ENCODE data around the gene SHROOM2. TPM values are rescaled to one million over a fixed set of nuclear protein-coding genes. Genes with fewer than 3 reads are reported as not detected.

SHROOM2 gene
- total and polyA plus RNA-seq, 10 donors = 0.21 to 3.7 (median 1.6) TPM

DNA sequence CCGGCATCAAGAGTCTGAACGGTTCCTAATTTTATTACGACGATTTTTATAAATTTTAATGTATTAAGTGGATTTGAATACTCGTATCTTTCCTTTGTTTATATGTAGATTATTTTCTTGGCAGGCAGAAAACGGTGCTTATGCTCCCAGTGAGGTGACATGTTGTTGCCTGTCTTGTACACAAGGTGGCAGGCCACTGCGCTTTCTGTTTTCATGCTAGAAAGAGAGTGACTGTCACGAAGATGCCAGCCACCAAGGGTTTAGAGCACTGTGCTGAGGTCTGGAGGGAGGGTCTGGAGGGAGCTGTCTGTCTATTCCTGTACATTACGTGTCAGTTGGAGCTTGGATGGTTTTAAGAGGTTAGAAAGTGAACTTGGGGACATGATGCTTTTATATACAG lies 87.7 kb downstream of the SHROOM2 start:
- Histone ChIP-seq H3K36me3 (no peaks in the 10 kb centered on the region), H3K27me3 (replicated peaks in 1 of 7) (peaks cover 0 to 12% (median 0%) of the 10 kb centered on the region in 7 donors), H3K9me3 (no peaks in the 10 kb centered on the region), H3K27ac (no peak overlapping the region), H3K4me3 (no peak overlapping the region), H3K4me1 (no peaks in the 10 kb centered on the region)
- intact Hi-C loops (cut with DNase I; ENCODE audit: low total_unique reads) = no loop called here
- WGBS, 5 donors = 43 to 62% (median 57%) methylated on average over 9 of the region's 9 CpGs
- DNase-seq = no peak
- TF ChIP-seq POLR2AphosphoS5 (IDR thresholded peaks at IDR 0.05) (no peak), CTCF (IDR thresholded peaks at IDR 0.05 in 8 of 11, conservative IDR thresholded peaks at IDR 0.05 in 3 of 11) (peak; percentile 20 to 70 (median 54))

DNA sequence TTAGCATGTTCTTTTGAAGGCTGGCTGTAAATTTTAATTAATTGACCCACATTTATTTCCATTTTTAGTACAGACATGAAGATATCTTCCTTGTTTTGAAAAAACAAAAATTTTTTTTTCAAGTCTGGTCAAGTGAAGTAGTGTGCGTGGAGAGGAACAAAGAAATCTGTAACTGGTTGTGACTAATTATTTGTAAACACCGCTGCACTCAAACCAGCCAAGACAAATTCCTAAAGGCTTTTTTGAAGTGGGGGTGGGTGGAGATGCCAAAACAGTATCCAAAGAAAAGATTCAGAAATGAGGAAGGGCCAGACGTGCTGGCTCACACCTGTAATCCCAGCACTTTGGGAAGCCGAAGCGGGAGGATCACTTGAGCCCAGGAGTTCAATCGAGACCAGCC lies 88.3 kb downstream of the SHROOM2 start:
- H3K9me3 ChIP-seq = no peaks in the 10 kb centered on the region
- peaks cover 0 to 12% (median 0%) of the 10 kb centered on the region in 7 donors for H3K27me3 ChIP-seq (replicated peaks in 1 of 7)
- intact Hi-C loops (cut with DNase I; ENCODE audit: low total_unique reads) = no loop called here
- no peak overlapping the region for H3K27ac ChIP-seq
- TF ChIP-seq POLR2AphosphoS5 (IDR thresholded peaks at IDR 0.05) = no peak
- no peak for TF ChIP-seq POLR2A (IDR thresholded peaks at IDR 0.05)
- no peak for TF ChIP-seq CTCF (IDR thresholded peaks at IDR 0.05 in 8 of 11, conservative IDR thresholded peaks at IDR 0.05 in 3 of 11)
- DNase-seq = no peak
- no peaks in the 10 kb centered on the region for H3K4me1 ChIP-seq
- no peak overlapping the region for H3K4me3 ChIP-seq
- WGBS, 5 donors = 62 to 91% (median 82%) methylated on average over 6 of the region's 6 CpGs
- H3K36me3 ChIP-seq = no peaks in the 10 kb centered on the region

DNA sequence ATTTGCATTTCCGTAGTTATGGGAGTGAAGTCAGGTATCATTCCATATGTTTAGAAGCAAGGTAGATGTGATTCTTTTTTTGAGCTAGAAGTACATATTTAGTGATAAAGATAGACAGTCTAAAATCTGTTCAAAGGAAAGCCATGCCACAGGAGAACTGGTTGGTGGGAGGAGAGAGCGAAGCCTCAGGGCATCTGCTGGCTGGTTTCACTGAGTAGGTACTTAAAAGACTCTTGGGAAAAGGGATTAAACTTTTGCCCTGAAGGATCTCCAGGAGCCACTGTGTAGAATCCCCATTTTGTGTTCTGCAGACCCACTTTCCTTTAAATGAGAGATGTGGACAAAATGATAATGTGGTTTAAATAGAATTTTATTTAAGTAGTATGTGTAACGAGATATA lies 89.6 kb downstream of the SHROOM2 start:
- Histone ChIP-seq H3K27me3 (replicated peaks in 1 of 7) (peaks cover 0 to 9% (median 0%) of the 10 kb centered on the region in 7 donors), H3K27ac (no peak overlapping the region), H3K9me3 (no peaks in the 10 kb centered on the region), H3K36me3 (no peaks in the 10 kb centered on the region), H3K4me1 (no peaks in the 10 kb centered on the region), H3K4me3 (no peak overlapping the region)
- DNase-seq = no peak
- WGBS, 5 donors = 56 to 77% (median 63%) methylated on average over 3 of the region's 3 CpGs
- no peak for TF ChIP-seq POLR2A (IDR thresholded peaks at IDR 0.05)
- no peak for TF ChIP-seq CTCF (IDR thresholded peaks at IDR 0.05 in 8 of 11, conservative IDR thresholded peaks at IDR 0.05 in 3 of 11)
- TF ChIP-seq POLR2AphosphoS5 (IDR thresholded peaks at IDR 0.05) = no peak
- intact Hi-C loops (cut with DNase I; ENCODE audit: low total_unique reads) = no loop called here

DNA sequence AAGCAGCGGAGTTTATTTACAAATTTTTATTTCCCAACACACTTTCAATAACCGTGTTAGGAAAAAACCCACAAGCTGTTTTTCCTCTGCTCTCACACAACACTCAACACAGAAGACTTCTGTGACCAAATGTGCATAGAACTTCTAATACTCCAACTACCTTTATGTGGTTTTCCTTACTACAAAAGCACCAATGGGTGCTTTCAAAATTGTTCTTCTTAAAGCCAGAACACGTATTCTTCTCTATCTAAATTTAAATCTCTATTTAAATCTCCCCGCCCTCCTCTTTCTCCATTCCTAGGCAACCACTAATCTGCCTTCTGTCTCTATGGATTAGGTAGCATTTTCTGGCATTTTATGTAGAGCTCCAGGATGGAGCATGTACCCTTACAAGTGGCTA lies 90.0 kb downstream of the SHROOM2 start:
- no peaks in the 10 kb centered on the region for H3K9me3 ChIP-seq
- H3K27me3 ChIP-seq (replicated peaks in 1 of 7) = peaks cover 0 to 9% (median 0%) of the 10 kb centered on the region in 7 donors
- no peak for TF ChIP-seq POLR2A (IDR thresholded peaks at IDR 0.05)
- no peak for TF ChIP-seq CTCF (IDR thresholded peaks at IDR 0.05 in 8 of 11, conservative IDR thresholded peaks at IDR 0.05 in 3 of 11)
- TF ChIP-seq POLR2AphosphoS5 (IDR thresholded peaks at IDR 0.05) = no peak
- no peak for DNase-seq
- H3K27ac ChIP-seq = no peak overlapping the region
- WGBS, 5 donors = 56 to 69% (median 64%) methylated on average over 4 of the region's 4 CpGs
- intact Hi-C loops (cut with DNase I; ENCODE audit: low total_unique reads) = no loop called here
- H3K36me3 ChIP-seq = no peaks in the 10 kb centered on the region
- no peaks in the 10 kb centered on the region for H3K4me1 ChIP-seq
- H3K4me3 ChIP-seq = no peak overlapping the region
